Measurements from ENCODE around the gene NUDT5. TPM values are rescaled to one million over a fixed set of nuclear protein-coding genes. Genes with fewer than 3 reads are reported as not detected.

Gene NUDT5
- total RNA-seq, 1 experiment from 2014 or later: 119 TPM

- no peak for TF ChIP-seq ZSCAN18 (CRISPR knock-in tag; IDR thresholded peaks at IDR 0.05)
- no peak for TF ChIP-seq ZNF317 (CRISPR knock-in tag; IDR thresholded peaks at IDR 0.05; ENCODE audit: borderline replicate concordance, low read depth)
- TF ChIP-seq, protein P1, sequence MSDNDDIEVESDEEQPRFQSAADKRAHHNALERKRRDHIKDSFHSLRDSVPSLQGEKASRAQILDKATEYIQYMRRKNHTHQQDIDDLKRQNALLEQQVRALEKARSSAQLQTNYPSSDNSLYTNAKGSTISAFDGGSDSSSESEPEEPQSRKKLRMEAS (CRISPR knock-in tag; IDR thresholded peaks at IDR 0.05): peak; percentile 95
- no peak for TF ChIP-seq ZNF121 (CRISPR knock-in tag; IDR thresholded peaks at IDR 0.05)
- no peak for TF ChIP-seq MLX (CRISPR knock-in tag; IDR thresholded peaks at IDR 0.05)
- TF ChIP-seq FOXK1 (CRISPR knock-in tag; IDR thresholded peaks at IDR 0.05): peak; percentile 98
- TF ChIP-seq, protein P2, sequence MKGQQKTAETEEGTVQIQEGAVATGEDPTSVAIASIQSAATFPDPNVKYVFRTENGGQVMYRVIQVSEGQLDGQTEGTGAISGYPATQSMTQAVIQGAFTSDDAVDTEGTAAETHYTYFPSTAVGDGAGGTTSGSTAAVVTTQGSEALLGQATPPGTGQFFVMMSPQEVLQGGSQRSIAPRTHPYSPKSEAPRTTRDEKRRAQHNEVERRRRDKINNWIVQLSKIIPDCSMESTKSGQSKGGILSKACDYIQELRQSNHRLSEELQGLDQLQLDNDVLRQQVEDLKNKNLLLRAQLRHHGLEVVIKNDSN (CRISPR knock-in tag; IDR thresholded peaks at IDR 0.05): peak; percentile 49
- peak; percentile 81 for TF ChIP-seq ZNF232 (CRISPR knock-in tag; IDR thresholded peaks at IDR 0.05)
- TF ChIP-seq FOXJ3 (CRISPR knock-in tag; IDR thresholded peaks at IDR 0.05; ENCODE audit: borderline replicate concordance): no peak
- TF ChIP-seq, protein P3, sequence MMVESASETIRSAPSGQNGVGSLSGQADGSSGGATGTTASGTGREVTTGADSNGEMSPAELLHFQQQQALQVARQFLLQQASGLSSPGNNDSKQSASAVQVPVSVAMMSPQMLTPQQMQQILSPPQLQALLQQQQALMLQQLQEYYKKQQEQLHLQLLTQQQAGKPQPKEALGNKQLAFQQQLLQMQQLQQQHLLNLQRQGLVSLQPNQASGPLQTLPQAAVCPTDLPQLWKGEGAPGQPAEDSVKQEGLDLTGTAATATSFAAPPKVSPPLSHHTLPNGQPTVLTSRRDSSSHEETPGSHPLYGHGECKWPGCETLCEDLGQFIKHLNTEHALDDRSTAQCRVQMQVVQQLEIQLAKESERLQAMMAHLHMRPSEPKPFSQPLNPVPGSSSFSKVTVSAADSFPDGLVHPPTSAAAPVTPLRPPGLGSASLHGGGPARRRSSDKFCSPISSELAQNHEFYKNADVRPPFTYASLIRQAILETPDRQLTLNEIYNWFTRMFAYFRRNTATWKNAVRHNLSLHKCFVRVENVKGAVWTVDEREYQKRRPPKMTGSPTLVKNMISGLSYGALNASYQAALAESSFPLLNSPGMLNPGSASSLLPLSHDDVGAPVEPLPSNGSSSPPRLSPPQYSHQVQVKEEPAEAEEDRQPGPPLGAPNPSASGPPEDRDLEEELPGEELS (CRISPR knock-in tag; IDR thresholded peaks at IDR 0.05): 0 out of 2 replicates have a peak, but pooled peaks have one; percentile 51
- TF ChIP-seq IRF2 (CRISPR knock-in tag; IDR thresholded peaks at IDR 0.05; ENCODE audit: borderline replicate concordance, low read depth): no peak
- TF ChIP-seq ZNF425 (CRISPR knock-in tag; conservative IDR thresholded peaks at IDR 0.05): no peak
- TF ChIP-seq ETV6 (CRISPR knock-in tag; IDR thresholded peaks at IDR 0.05): peak; percentile 32; the same call in 1 of the 2 replicates
Observed at GRCh38 chr10:12195603-12196506, at the start of gene NUDT5, which contains the start of gene CDC123 (continued).

GRCh38 chr10:12243864-12244620 is 48.4 kb upstream of the NUDT5 start:
- no peaks in the 10 kb centered on the region for H3K9me3 Mint-ChIP-seq
- ATAC-seq: no peak
- CTCF ChIA-PET: interaction anchor here (0.7 kb wide), 1 partner anchor 404 kb away, joined by 3 read pairs; no protein-coding TSS in a partner anchor
- no peaks in the 10 kb centered on the region for H3K27me3 Mint-ChIP-seq (ENCODE audit: low read depth)
- H3K36me3 Mint-ChIP-seq: peaks cover 55% of the 10 kb centered on the region
- no peak for DNase-seq (ENCODE audit: low spot score)
- no peak overlapping the region for H3K27ac Mint-ChIP-seq
- no peaks in the 10 kb centered on the region for H3K4me1 Mint-ChIP-seq
- POLR2A ChIA-PET: interaction anchor here (0.6 to 0.7 kb wide), 2 partner anchors 68 to 240 kb away, joined by 3 to 5 read pairs; no protein-coding TSS in a partner anchor
- H3K4me3 Mint-ChIP-seq: no peak overlapping the region
- TF ChIP-seq ZBTB43 (CRISPR knock-in tag; IDR thresholded peaks at IDR 0.05) (no peak), ZNF416 (CRISPR knock-in tag; IDR thresholded peaks at IDR 0.05) (no peak)
- TF ChIP-seq, protein P4, sequence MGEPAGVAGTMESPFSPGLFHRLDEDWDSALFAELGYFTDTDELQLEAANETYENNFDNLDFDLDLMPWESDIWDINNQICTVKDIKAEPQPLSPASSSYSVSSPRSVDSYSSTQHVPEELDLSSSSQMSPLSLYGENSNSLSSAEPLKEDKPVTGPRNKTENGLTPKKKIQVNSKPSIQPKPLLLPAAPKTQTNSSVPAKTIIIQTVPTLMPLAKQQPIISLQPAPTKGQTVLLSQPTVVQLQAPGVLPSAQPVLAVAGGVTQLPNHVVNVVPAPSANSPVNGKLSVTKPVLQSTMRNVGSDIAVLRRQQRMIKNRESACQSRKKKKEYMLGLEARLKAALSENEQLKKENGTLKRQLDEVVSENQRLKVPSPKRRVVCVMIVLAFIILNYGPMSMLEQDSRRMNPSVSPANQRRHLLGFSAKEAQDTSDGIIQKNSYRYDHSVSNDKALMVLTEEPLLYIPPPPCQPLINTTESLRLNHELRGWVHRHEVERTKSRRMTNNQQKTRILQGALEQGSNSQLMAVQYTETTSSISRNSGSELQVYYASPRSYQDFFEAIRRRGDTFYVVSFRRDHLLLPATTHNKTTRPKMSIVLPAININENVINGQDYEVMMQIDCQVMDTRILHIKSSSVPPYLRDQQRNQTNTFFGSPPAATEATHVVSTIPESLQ (CRISPR knock-in tag; IDR thresholded peaks at IDR 0.05): no peak
- TF ChIP-seq, protein P5, sequence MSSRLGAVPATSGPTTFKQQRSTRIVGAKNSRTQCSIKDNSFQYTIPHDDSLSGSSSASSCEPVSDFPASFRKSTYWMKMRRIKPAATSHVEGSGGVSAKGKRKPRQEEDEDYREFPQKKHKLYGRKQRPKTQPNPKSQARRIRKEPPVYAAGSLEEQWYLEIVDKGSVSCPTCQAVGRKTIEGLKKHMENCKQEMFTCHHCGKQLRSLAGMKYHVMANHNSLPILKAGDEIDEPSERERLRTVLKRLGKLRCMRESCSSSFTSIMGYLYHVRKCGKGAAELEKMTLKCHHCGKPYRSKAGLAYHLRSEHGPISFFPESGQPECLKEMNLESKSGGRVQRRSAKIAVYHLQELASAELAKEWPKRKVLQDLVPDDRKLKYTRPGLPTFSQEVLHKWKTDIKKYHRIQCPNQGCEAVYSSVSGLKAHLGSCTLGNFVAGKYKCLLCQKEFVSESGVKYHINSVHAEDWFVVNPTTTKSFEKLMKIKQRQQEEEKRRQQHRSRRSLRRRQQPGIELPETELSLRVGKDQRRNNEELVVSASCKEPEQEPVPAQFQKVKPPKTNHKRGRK (CRISPR knock-in tag; IDR thresholded peaks at IDR 0.05; ENCODE audit: borderline replicate concordance): no peak
